IMR-90 (cell line): ENCODE data around the gene CPEB1. TPM values are rescaled to one million over a fixed set of nuclear protein-coding genes. Genes with fewer than 3 reads are reported as not detected.
A peak's percentile ranks its signal among the peaks of the same experiment; 100 is the strongest.

Experiments
- ATAC-seq: fragments of 200-7000 bp; cut with Tn5 transposase; 2 replicates; pipeline ENCODE4 v1.9.1; 2020; ENCODE audit warnings: low read depth, mild to moderate bottlenecking, moderate library complexity
- BruUV-seq: library from RNA; stranded (reverse); fragments of 400-500 nt; replicated peaks from 2 replicates; lab custom pipeline; 2021; lab: Mats Ljungman, UMichigan
- CTCF ChIA-PET: fragments of 300-600 bp; formaldehyde crosslinking; extraction: SDS; loops from one replicate; lab custom pipeline; 2021; ENCODE audit warnings: antibody characterized with exemption; lab: Yijun Ruan, JAX
- POLR2A ChIA-PET: fragments of 300-600 bp; sonication (Branson Sonifier 250); formaldehyde crosslinking; loops from one replicate; lab custom pipeline; 2022; ENCODE audit warnings: antibody characterized with exemption; ENCODE audit not compliant: unreplicated experiment; lab: Charles Lee
- DNase-seq: peaks from one replicate; pipeline ENCODE4 v3.0.0; 2013
- H2AFZ ChIP-seq: replicated peaks from 2 replicates; pipeline ENCODE3; 2013; ENCODE audit warnings: low read length, mild to moderate bottlenecking; ENCODE audit not compliant: poor library complexity
- H2AK5ac ChIP-seq: 2 replicates; pipeline ENCODE4 v1.6.1; 2013; ENCODE audit warnings: low read depth, low read length, inconsistent platforms
- H2AK9ac ChIP-seq: replicated peaks from 2 replicates; pipeline ENCODE3; 2013; ENCODE audit warnings: mild to moderate bottlenecking, low read depth, low read length, moderate library complexity; ENCODE audit not compliant: poor library complexity
- H2BK120ac ChIP-seq: 2 replicates; pipeline ENCODE4 v1.6.1; 2013; ENCODE audit warnings: low read depth, low read length, inconsistent platforms
- H2BK15ac ChIP-seq: 3 replicates; pipeline ENCODE4 v1.6.1; 2013; ENCODE audit warnings: low read depth, low read length, inconsistent platforms
- H2BK20ac ChIP-seq: 2 replicates; pipeline ENCODE4 v1.6.1; 2013; ENCODE audit warnings: low read depth, mild to moderate bottlenecking, inconsistent platforms, low read length, moderate library complexity
- H2BK5ac ChIP-seq: 2 replicates; pipeline ENCODE4 v1.6.1; 2013; ENCODE audit warnings: mild to moderate bottlenecking, low read depth, low read length, inconsistent platforms; ENCODE audit not compliant: poor library complexity, severe bottlenecking
- H3K14ac ChIP-seq: replicated peaks from 2 replicates; pipeline ENCODE4 v1.6.1; 2013; ENCODE audit warnings: low read depth, low read length, inconsistent platforms
- H3K18ac ChIP-seq: 2 replicates; pipeline ENCODE4 v1.6.1; 2013; ENCODE audit warnings: low read depth, low read length, control low read depth
- H3K23ac ChIP-seq: 2 replicates; pipeline ENCODE4 v1.6.1; 2013; ENCODE audit warnings: low read depth, low read length, inconsistent platforms
- H3K27ac ChIP-seq: 2 replicates; pipeline ENCODE4 v1.5.1; 2013; ENCODE audit warnings: mild to moderate bottlenecking, control low read depth, low read length; ENCODE audit not compliant: insufficient read depth
- H3K27me3 ChIP-seq: 2 replicates; pipeline ENCODE4 v1.6.1; 2013; ENCODE audit warnings: low read length; ENCODE audit not compliant: control insufficient read depth, insufficient read depth
- H3K36me3 ChIP-seq: 2 replicates; pipeline ENCODE4 v1.6.1; 2013; ENCODE audit warnings: low read length, mixed read lengths; ENCODE audit not compliant: control insufficient read depth, insufficient read depth
- H3K4ac ChIP-seq: 2 replicates; pipeline ENCODE4 v1.6.1; 2013; ENCODE audit warnings: low read depth, low read length, inconsistent platforms
- H3K4me1 ChIP-seq: 2 replicates; pipeline ENCODE4 v1.6.1; 2013; ENCODE audit warnings: low read length, mixed read lengths; ENCODE audit not compliant: control insufficient read depth, insufficient read depth
- H3K4me2 ChIP-seq: 2 replicates; pipeline ENCODE4 v1.6.1; 2013; ENCODE audit warnings: low read depth, mild to moderate bottlenecking, control low read depth, low read length, moderate library complexity
- H3K4me3 ChIP-seq: 2 replicates; pipeline ENCODE4 v1.5.1; 2013; ENCODE audit warnings: low read depth, mild to moderate bottlenecking, control low read depth, low read length, moderate library complexity; ENCODE audit not compliant: insufficient read depth
- H3K56ac ChIP-seq: 2 replicates; pipeline ENCODE4 v1.6.1; 2013; ENCODE audit warnings: low read length, inconsistent platforms; ENCODE audit not compliant: insufficient read depth; ENCODE audit errors: extremely low read depth
- H3K79me1 ChIP-seq, 2 experiments: 2 replicates each; pipeline ENCODE4 v1.6.1; 2013; ENCODE audit warnings: low read length in 2 of 2, inconsistent platforms in 1 of 2, low read depth in 1 of 2
- H3K9ac ChIP-seq: 2 replicates; pipeline ENCODE4 v1.6.1; 2013; ENCODE audit warnings: low read depth, low read length, control low read depth
- H3K9me1 ChIP-seq: 2 replicates; pipeline ENCODE4 v1.6.1; 2013; ENCODE audit warnings: low read length, inconsistent platforms; ENCODE audit not compliant: insufficient read depth
- H3K9me3 ChIP-seq: 2 replicates; pipeline ENCODE4 v1.6.1; 2013; ENCODE audit warnings: low read length; ENCODE audit not compliant: control insufficient read depth, insufficient read depth
- H4K20me1 ChIP-seq: 2 replicates; pipeline ENCODE4 v1.6.1; 2013; ENCODE audit warnings: low read length, inconsistent platforms; ENCODE audit not compliant: insufficient read depth
- H4K5ac ChIP-seq: 2 replicates; pipeline ENCODE4 v1.6.1; 2013; ENCODE audit warnings: mild to moderate bottlenecking, low read depth, low read length, control low read depth
- H4K8ac ChIP-seq, 2 experiments: 2 replicates each; pipeline ENCODE4 v1.6.1; 2013; ENCODE audit warnings: low read depth in 2 of 2, low read length in 2 of 2, control low read depth in 1 of 2, inconsistent platforms in 1 of 2
- H4K91ac ChIP-seq: 2 replicates; pipeline ENCODE4 v1.6.1; 2013; ENCODE audit warnings: low read depth, low read length, inconsistent platforms; ENCODE audit not compliant: insufficient read depth
- CEBPB ChIP-seq: IDR thresholded peaks from 2 replicates; pipeline ENCODE4 v1.6.1; 2012; ENCODE audit warnings: low read depth, low read length, improper control_type of control experiment
- CHD1 ChIP-seq: IDR thresholded peaks from 2 replicates; pipeline ENCODE4 v1.6.1; 2012; ENCODE audit warnings: low read depth, low read length, improper control_type of control experiment
- MAFK ChIP-seq: IDR thresholded peaks from 2 replicates; pipeline ENCODE4 v1.6.1; 2012; ENCODE audit warnings: low read depth, low read length, improper control_type of control experiment
- MXI1 ChIP-seq: IDR thresholded peaks from 2 replicates; pipeline ENCODE4 v1.6.1; 2012; ENCODE audit warnings: low read depth, mild to moderate bottlenecking, low read length, moderate library complexity, borderline replicate concordance
- NFE2L2 ChIP-seq: fragments of 150-350 bp; IDR thresholded peaks from 2 replicates; pipeline ENCODE4 v1.6.1; 2016; ENCODE audit warnings: low read depth, mild to moderate bottlenecking, low read length
- POLR2A ChIP-seq: IDR thresholded peaks from 2 replicates; pipeline ENCODE4 v1.6.1; 2012; ENCODE audit warnings: mild to moderate bottlenecking, low read depth, low read length
- RFX5 ChIP-seq: IDR thresholded peaks from 2 replicates; pipeline ENCODE4 v1.8.0; 2012; ENCODE audit warnings: low read depth, mild to moderate bottlenecking, low read length, moderate library complexity
- WGBS, 2 experiments: methylation state at CpG; one replicate each; pipeline versions ENCODE4 v1.1.5 to v1.1.7; 2013; ENCODE audit warnings: missing lambda C conversion rate in 2 of 2; ENCODE audit not compliant: insufficient read length in 1 of 2; ENCODE audit errors: extremely low coverage in 2 of 2; 5-methylcytosine and 5-hydroxymethylcytosine counted together
- dilution Hi-C: fragments of 300-500 bp; cut with HindIII; formaldehyde crosslinking; loops from one replicate; pipeline ENCODE4 v1.14.3; 2018; ENCODE audit warnings: low sequenced_read_pairs; ENCODE audit not compliant: unreplicated experiment
- in situ Hi-C: fragments of 300-500 bp; cut with MboI; formaldehyde crosslinking; loops from 3 replicates; pipeline ENCODE4 v1.14.3; 2019; ENCODE audit warnings: low sequenced_read_pairs, inconsistent platforms, mixed read lengths
- intact Hi-C: fragments of 100-400 bp; cut with micrococcal nuclease; formaldehyde crosslinking; loops from 2 replicates; pipeline ENCODE4 v1.10.0; 2022
- polyA plus RNA-seq, 3 experiments: library from polyadenylated mRNA; depleted of rRNA; stranded (reverse); fragments of >200 nt; gene quantifications; 2 replicates each; pipeline ENCODE4 v1.2.3, GENCODE V29; 2012; ENCODE audit warnings: low replicate concordance in 1 of 3
- total RNA-seq: library from RNA; depleted of rRNA; stranded (reverse); fragments of >200 nt; gene quantifications from 2 replicates; pipeline ENCODE4 v1.2.3, GENCODE V29; 2012
- TF ChIP-seq, protein P1 (sequence below): conservative IDR thresholded peaks from 2 replicates; pipeline ENCODE4 v1.5.1; 2012; ENCODE audit warnings: mild to moderate bottlenecking, low read depth, low read length, improper control_type of control experiment

Gene CPEB1
- total and polyA plus RNA-seq, 2 of the 4 experiments (the other 2 are of a cell fraction) = 8.9 to 12.5 TPM

GRCh38 chr15:82538961-82539690 lies 108.0 kb downstream of the CPEB1 start:
- TF ChIP-seq RFX5 (no peak), CEBPB (no peak), POLR2A (no peak), CHD1 (no peak), MAFK (no peak), MXI1 (0 out of 2 replicates have a peak, but pooled peaks have one; percentile 31), NFE2L2 (no peak)
- TF ChIP-seq, protein P1, sequence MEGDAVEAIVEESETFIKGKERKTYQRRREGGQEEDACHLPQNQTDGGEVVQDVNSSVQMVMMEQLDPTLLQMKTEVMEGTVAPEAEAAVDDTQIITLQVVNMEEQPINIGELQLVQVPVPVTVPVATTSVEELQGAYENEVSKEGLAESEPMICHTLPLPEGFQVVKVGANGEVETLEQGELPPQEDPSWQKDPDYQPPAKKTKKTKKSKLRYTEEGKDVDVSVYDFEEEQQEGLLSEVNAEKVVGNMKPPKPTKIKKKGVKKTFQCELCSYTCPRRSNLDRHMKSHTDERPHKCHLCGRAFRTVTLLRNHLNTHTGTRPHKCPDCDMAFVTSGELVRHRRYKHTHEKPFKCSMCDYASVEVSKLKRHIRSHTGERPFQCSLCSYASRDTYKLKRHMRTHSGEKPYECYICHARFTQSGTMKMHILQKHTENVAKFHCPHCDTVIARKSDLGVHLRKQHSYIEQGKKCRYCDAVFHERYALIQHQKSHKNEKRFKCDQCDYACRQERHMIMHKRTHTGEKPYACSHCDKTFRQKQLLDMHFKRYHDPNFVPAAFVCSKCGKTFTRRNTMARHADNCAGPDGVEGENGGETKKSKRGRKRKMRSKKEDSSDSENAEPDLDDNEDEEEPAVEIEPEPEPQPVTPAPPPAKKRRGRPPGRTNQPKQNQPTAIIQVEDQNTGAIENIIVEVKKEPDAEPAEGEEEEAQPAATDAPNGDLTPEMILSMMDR = no peak
- H4K91ac ChIP-seq = no peak overlapping the region
- peak overlapping the region; percentile 79 for H2BK5ac ChIP-seq
- H2AK5ac ChIP-seq = peak overlapping the region; percentile 88; the same call in 1 of the 2 replicates
- no peak overlapping the region for H3K18ac ChIP-seq
- H2AK9ac ChIP-seq = peak overlapping the region; percentile 68
- peaks cover 37% of the 10 kb centered on the region for H3K36me3 ChIP-seq
- no peak overlapping the region for H2BK15ac ChIP-seq
- H3K4ac ChIP-seq = 0 out of 2 replicates have a peak overlapping the region, but pooled peaks have one; percentile 93
- peak overlapping the region in 1 of 2 experiments; percentile 66; a peak in 1 of 4 replicates for H4K8ac ChIP-seq
- no peak overlapping the region for H2BK120ac ChIP-seq
- H3K4me2 ChIP-seq = peak overlapping the region; percentile 87
- H3K14ac ChIP-seq = peak overlapping the region; percentile 66
- ATAC-seq (no peak), DNase-seq (no peak)
- POLR2A ChIA-PET = no interaction called here
- 9% methylated on average over 20 of the region's 28 CpGs; no CpG with 5 or more reads in 1 of the 2 experiments for WGBS, 2 experiments
- H3K4me1 ChIP-seq = peaks cover 6% of the 10 kb centered on the region
- in situ Hi-C loops = loop anchor here (10.0 kb wide), 3 partner anchors 164 to 466 kb away; no protein-coding TSS in a partner anchor
- H3K9me3 ChIP-seq = no peaks in the 10 kb centered on the region
- CTCF ChIA-PET = interaction anchor here (1.9 kb wide), 1 partner anchor 9 kb away, joined by 6 read pairs; no protein-coding TSS in a partner anchor
- peak overlapping the region; percentile 48; the same call in 1 of the 2 replicates for H3K23ac ChIP-seq
- intact Hi-C loops = no loop called here
- no peaks in the 10 kb centered on the region for H3K27me3 ChIP-seq
- no peaks in the 10 kb centered on the region for H3K9me1 ChIP-seq
- no peak overlapping the region; the same call in 1 of the 2 replicates for H4K5ac ChIP-seq
- peaks cover 35 to 52% of the 10 kb centered on the region in 2 experiments for H3K79me1 ChIP-seq
- no peak overlapping the region for H2BK20ac ChIP-seq
- peak overlapping the region; percentile 85 for H3K56ac ChIP-seq
- H3K9ac ChIP-seq = peak overlapping the region; percentile 98
- peaks cover 50% of the 10 kb centered on the region for H4K20me1 ChIP-seq
- H3K27ac ChIP-seq = peak overlapping the region; percentile 83
- BruUV-seq = no TSS peak
- peak overlapping the region; percentile 99 for H3K4me3 ChIP-seq
- H2AFZ ChIP-seq = no peak overlapping the region
- dilution Hi-C loops = no loop called here
